B cell (primary cell): ENCODE results near the gene POT1. TPM values are rescaled to one million over a fixed set of nuclear protein-coding genes. Genes with fewer than 3 reads are reported as not detected.

Experiments used
- ATAC-seq: fragments of 200-7000 bp; cut with Tn5 transposase; one replicate; pipeline ENCODE4 v1.10.0; 2021; ENCODE audit warnings: low read depth, mild to moderate bottlenecking, moderate number of reproducible peaks, moderate library complexity
- CTCF ChIA-PET: fragments of 350-600 bp; sonication (Branson Sonifier 250); formaldehyde crosslinking; loops from one replicate; lab custom pipeline; 2021; ENCODE audit warnings: antibody characterized with exemption, inconsistent platforms; lab: Charles Lee
- POLR2A ChIA-PET: fragments of 350-600 bp; sonication (Branson Sonifier 250); formaldehyde crosslinking; loops from one replicate; lab custom pipeline; 2021; ENCODE audit warnings: antibody characterized with exemption; lab: Charles Lee
- DNase-seq: peaks from one replicate; pipeline ENCODE4 v3.0.0; 2013
- H2AFZ ChIP-seq: 2 replicates; pipeline ENCODE4 v1.6.1; 2012; ENCODE audit warnings: mild to moderate bottlenecking, low read depth, low read length; ENCODE audit not compliant: insufficient read depth, poor library complexity, severe bottlenecking
- H3K27ac ChIP-seq, 2 donors: 1 replicate in 1 of 2; 2 replicates in 1 of 2; pipeline ENCODE4 v1.5.1; 2012 to 2013; ENCODE audit warnings: low read length in 2 of 2, mild to moderate bottlenecking in 2 of 2, moderate library complexity in 1 of 2
- H3K27me3 ChIP-seq, 4 experiments: fragments of 200-600 bp in 1 of 4; sonication (generic) in 1 of 4; replicated peaks in 1 of 4; 1 replicate in 2 of 4; 2 replicates in 2 of 4; pipeline versions ENCODE4 v1.6.1 to v1.7.0; 2013 to 2016; ENCODE audit warnings: low read length in 3 of 4, mild to moderate bottlenecking in 2 of 4, mixed read lengths in 1 of 4, moderate library complexity in 1 of 4; ENCODE audit not compliant: insufficient read depth in 4 of 4, control insufficient read depth in 3 of 4; ENCODE audit errors: control extremely low read depth in 1 of 4
- H3K36me3 ChIP-seq, 2 experiments: replicated peaks in 1 of 2; 1 replicate in 1 of 2; 2 replicates in 1 of 2; pipeline versions ENCODE4 v1.6.1 to v1.7.1; 2013; ENCODE audit warnings: low read length in 1 of 2; ENCODE audit not compliant: insufficient read depth in 2 of 2, control insufficient read depth in 1 of 2; ENCODE audit errors: control extremely low read depth in 1 of 2, extremely low read depth in 1 of 2
- H3K4me1 ChIP-seq, 2 donors: fragments of 200-600 bp in 1 of 2; sonication (generic) in 1 of 2; 1 replicate in 1 of 2; 2 replicates in 1 of 2; pipeline versions ENCODE4 v1.5.1 to v1.6.1; 2013 to 2017; ENCODE audit warnings: low read length in 2 of 2; ENCODE audit not compliant: control insufficient read depth in 2 of 2, insufficient read depth in 2 of 2
- H3K4me2 ChIP-seq: replicated peaks from 2 replicates; pipeline ENCODE3; 2012; ENCODE audit warnings: mild to moderate bottlenecking, low read depth, low read length; ENCODE audit not compliant: poor library complexity, severe bottlenecking
- H3K4me3 ChIP-seq, 5 experiments: fragments of 200-600 bp in 1 of 5; sonication (generic) in 1 of 5; 1 replicate in 3 of 5; 2 replicates in 2 of 5; pipeline versions ENCODE4 v1.5.1 to v1.7.0; 2011 to 2016; ENCODE audit warnings: low read length in 4 of 5, mild to moderate bottlenecking in 4 of 5, low read depth in 2 of 5, control low read depth in 1 of 5, moderate library complexity in 1 of 5; ENCODE audit not compliant: insufficient read depth in 1 of 5; ENCODE audit errors: control extremely low read depth in 1 of 5, extremely low read depth in 1 of 5
- H3K79me2 ChIP-seq: fragments of 200-600 bp; sonication (generic); one replicate; pipeline ENCODE4 v1.6.0; 2016; ENCODE audit warnings: low read length; ENCODE audit not compliant: control insufficient read depth, insufficient read depth
- H3K9ac ChIP-seq: fragments of 200-600 bp; sonication (generic); 2 replicates; pipeline ENCODE4 v1.6.1; 2017; ENCODE audit warnings: mild to moderate bottlenecking, low read length, moderate library complexity
- H3K9me3 ChIP-seq, 3 donors: one replicate each; pipeline versions ENCODE4 v1.6.1 to v1.7.1; 2013; ENCODE audit warnings: low read length in 2 of 3; ENCODE audit not compliant: control insufficient read depth in 2 of 3, insufficient read depth in 1 of 3; ENCODE audit errors: control extremely low read depth in 1 of 3
- H4K20me1 ChIP-seq: 2 replicates; pipeline ENCODE4 v1.6.0; 2012; ENCODE audit warnings: mild to moderate bottlenecking, low read length; ENCODE audit not compliant: insufficient read depth, control insufficient read depth, poor library complexity, severe bottlenecking
- H3K27ac Mint-ChIP-seq: one replicate; pipeline ENCODE4 v1.8.0; 2021; ENCODE audit warnings: mixed read lengths
- H3K27me3 Mint-ChIP-seq: one replicate; pipeline ENCODE4 v1.8.0; 2021; ENCODE audit warnings: mixed read lengths
- H3K4me1 Mint-ChIP-seq: one replicate; pipeline ENCODE4 v1.8.0; 2021; ENCODE audit warnings: mixed read lengths
- H3K4me3 Mint-ChIP-seq: one replicate; pipeline ENCODE4 v1.8.0; 2021; ENCODE audit warnings: mixed read lengths
- H3K9me3 Mint-ChIP-seq: one replicate; pipeline ENCODE4 v1.8.0; 2022; ENCODE audit warnings: mixed read lengths; ENCODE audit not compliant: insufficient read depth
- CTCF ChIP-seq: fragments of 200-600 bp; IDR thresholded peaks from one replicate; pipeline ENCODE4 v1.8.0; 2022; ENCODE audit warnings: antibody characterized with exemption, mild to moderate bottlenecking
- EZH2 ChIP-seq: IDR thresholded peaks from 2 replicates; pipeline ENCODE4 v1.6.1; 2012; ENCODE audit warnings: borderline replicate concordance, low read depth, mild to moderate bottlenecking, moderate library complexity, low read length; ENCODE audit not compliant: insufficient read depth, poor library complexity, severe bottlenecking
- WGBS: methylation state at CpG from one replicate; pipeline ENCODE4 v1.1.5; 2013; ENCODE audit warnings: missing lambda C conversion rate; ENCODE audit not compliant: insufficient coverage; 5-methylcytosine and 5-hydroxymethylcytosine counted together
- intact Hi-C: fragments of 100-400 bp; cut with micrococcal nuclease; formaldehyde crosslinking; loops from one replicate; pipeline ENCODE4 v1.10.0; 2022
- polyA plus RNA-seq: library from polyadenylated mRNA; depleted of rRNA; stranded (reverse); fragments of >200 nt; gene quantifications from 2 replicates; pipeline ENCODE4 v1.2.3, GENCODE V29; 2012
- total RNA-seq, 2 donors: library from RNA; stranded (reverse); fragments of 120-200 nt in 1 of 2; gene quantifications; 1 replicate in 1 of 2; 2 replicates in 1 of 2; pipeline versions ENCODE4 v1.2.3 to v1.2.4, GENCODE V29; 2013 to 2022

Gene POT1
- total and polyA plus RNA-seq, 2 donors (not counting 1 experiment from before 2014, with no cell fraction given): 12.2 to 32.3 TPM

- Mint-ChIP-seq H3K4me3 (no peak overlapping the region), H3K27me3 (no peaks in the 10 kb centered on the region), H3K27ac (no peak overlapping the region), H3K4me1 (no peaks in the 10 kb centered on the region), H3K9me3 (no peaks in the 10 kb centered on the region)
- Histone ChIP-seq H3K4me1 (no peaks in the 10 kb centered on the region), H4K20me1 (no peaks in the 10 kb centered on the region), H2AFZ (no peak overlapping the region), H3K36me3 (peaks cover 0 to 3% of the 10 kb centered on the region in 2 experiments), H3K27me3 (no peaks in the 10 kb centered on the region), H3K27ac (no peak overlapping the region), H3K79me2 (no peaks in the 10 kb centered on the region), H3K9me3 (no peaks in the 10 kb centered on the region), H3K4me2 (no peak overlapping the region), H3K4me3 (no peak overlapping the region), H3K9ac (no peak overlapping the region)
- POLR2A ChIA-PET: no interaction called here
- DNase-seq (no peak), ATAC-seq (no peak)
- TF ChIP-seq EZH2: no peak
- no peak for TF ChIP-seq CTCF
- CTCF ChIA-PET: interaction anchor here (0.8 to 1.3 kb wide), 3 partner anchors 9 to 57 kb away, joined by 3 to 5 read pairs (median 4); no protein-coding TSS in a partner anchor
- WGBS: 64% methylated on average over 3 of the region's 5 CpGs
- intact Hi-C loops: loop anchor here (5.0 kb wide), 1 partner anchor 1175 kb away; no protein-coding TSS in a partner anchor
Measured at GRCh38 chr7:124857672-124858235, 71.9 kb downstream of the POT1 start.

GRCh38 chr7:124856299-124856888 lies 73.2 kb downstream of the POT1 start:
- H3K9me3 ChIP-seq: no peaks in the 10 kb centered on the region
- Mint-ChIP-seq H3K27ac (no peak overlapping the region), H3K9me3 (no peaks in the 10 kb centered on the region), H3K4me1 (no peaks in the 10 kb centered on the region), H3K27me3 (no peaks in the 10 kb centered on the region), H3K4me3 (no peak overlapping the region)
- no peaks in the 10 kb centered on the region for H3K4me1 ChIP-seq
- H3K36me3 ChIP-seq: no peaks in the 10 kb centered on the region
- H3K4me2 ChIP-seq: no peak overlapping the region
- no peak for TF ChIP-seq EZH2
- peak; percentile 76 for TF ChIP-seq CTCF
- no CpG with 5 or more reads among the region's 3 CpGs for WGBS
- peak; percentile 23 for DNase-seq
- no peak overlapping the region for H3K4me3 ChIP-seq
- no peak for ATAC-seq
- no peaks in the 10 kb centered on the region for H4K20me1 ChIP-seq
- H3K27ac ChIP-seq: no peak overlapping the region
- POLR2A ChIA-PET: no interaction called here
- CTCF ChIA-PET: no interaction called here
- H3K27me3 ChIP-seq: no peaks in the 10 kb centered on the region
- intact Hi-C loops: loop anchor here (5.0 kb wide), 1 partner anchor 1174 kb away; no protein-coding TSS in a partner anchor
- H3K9ac ChIP-seq: no peak overlapping the region
- no peaks in the 10 kb centered on the region for H3K79me2 ChIP-seq
- H2AFZ ChIP-seq: no peak overlapping the region
